ENCODE results near the gene SCN10A. TPM values are rescaled to one million over a fixed set of nuclear protein-coding genes. Genes with fewer than 3 reads are reported as not detected.

SCN10A gene
- total RNA-seq, 1 experiment from 2014 or later = not detected

- Mint-ChIP-seq H3K27me3 (ENCODE audit: unreplicated experiment) (peaks cover 14% of the 10 kb centered on the region), H3K36me3 (ENCODE audit: insufficient read depth, unreplicated experiment) (no peaks in the 10 kb centered on the region), H3K27ac (ENCODE audit: unreplicated experiment) (no peak overlapping the region), H3K9me3 (ENCODE audit: low read depth, unreplicated experiment) (no peaks in the 10 kb centered on the region), H3K4me3 (ENCODE audit: low read depth, unreplicated experiment) (no peak overlapping the region), H3K4me1 (ENCODE audit: low read depth, unreplicated experiment) (no peaks in the 10 kb centered on the region)
- intact Hi-C loops (cut with micrococcal nuclease; ENCODE audit: unreplicated experiment) = no loop called here
- BruUV-seq (replicated peaks) = no TSS peak
- CTCF ChIA-PET = no interaction called here
- TF ChIP-seq CTCF (IDR thresholded peaks at IDR 0.05; ENCODE audit: unreplicated experiment) = no peak
- DNase-seq = no peak
Observed at GRCh38 chr3:38698061-38698460, 118.0 kb downstream of the SCN10A start.

GRCh38 chr3:38696034-38696433, 120.0 kb downstream of the SCN10A start:
- H3K9me3 Mint-ChIP-seq (ENCODE audit: low read depth, unreplicated experiment) = no peaks in the 10 kb centered on the region
- no peaks in the 10 kb centered on the region for H3K4me1 Mint-ChIP-seq (ENCODE audit: low read depth, unreplicated experiment)
- intact Hi-C loops (cut with micrococcal nuclease; ENCODE audit: unreplicated experiment) = no loop called here
- H3K27ac Mint-ChIP-seq (ENCODE audit: unreplicated experiment) = no peak overlapping the region
- no peak for TF ChIP-seq CTCF (IDR thresholded peaks at IDR 0.05; ENCODE audit: unreplicated experiment)
- no TSS peak for BruUV-seq (replicated peaks)
- no peak overlapping the region for H3K4me3 Mint-ChIP-seq (ENCODE audit: low read depth, unreplicated experiment)
- peaks cover 14% of the 10 kb centered on the region for H3K27me3 Mint-ChIP-seq (ENCODE audit: unreplicated experiment)
- no peaks in the 10 kb centered on the region for H3K36me3 Mint-ChIP-seq (ENCODE audit: insufficient read depth, unreplicated experiment)
- CTCF ChIA-PET = no interaction called here
- no peak for DNase-seq

GRCh38 chr3:38690185-38690584, 125.8 kb downstream of the SCN10A start:
- no TSS peak for BruUV-seq (replicated peaks)
- CTCF ChIA-PET = no interaction called here
- Mint-ChIP-seq H3K9me3 (ENCODE audit: low read depth, unreplicated experiment) (no peaks in the 10 kb centered on the region), H3K27me3 (ENCODE audit: unreplicated experiment) (peaks cover 28% of the 10 kb centered on the region), H3K4me1 (ENCODE audit: low read depth, unreplicated experiment) (no peaks in the 10 kb centered on the region), H3K27ac (ENCODE audit: unreplicated experiment) (no peak overlapping the region), H3K4me3 (ENCODE audit: low read depth, unreplicated experiment) (no peak overlapping the region), H3K36me3 (ENCODE audit: insufficient read depth, unreplicated experiment) (no peaks in the 10 kb centered on the region)
- intact Hi-C loops (cut with micrococcal nuclease; ENCODE audit: unreplicated experiment) = no loop called here
- no peak for TF ChIP-seq CTCF (IDR thresholded peaks at IDR 0.05; ENCODE audit: unreplicated experiment)
- DNase-seq = no peak

GRCh38 chr3:38689774-38690173, 126.2 kb downstream of the SCN10A start:
- no peak for TF ChIP-seq CTCF (IDR thresholded peaks at IDR 0.05; ENCODE audit: unreplicated experiment)
- Mint-ChIP-seq H3K4me3 (ENCODE audit: low read depth, unreplicated experiment) (no peak overlapping the region), H3K9me3 (ENCODE audit: low read depth, unreplicated experiment) (no peaks in the 10 kb centered on the region), H3K4me1 (ENCODE audit: low read depth, unreplicated experiment) (no peaks in the 10 kb centered on the region), H3K36me3 (ENCODE audit: insufficient read depth, unreplicated experiment) (no peaks in the 10 kb centered on the region), H3K27ac (ENCODE audit: unreplicated experiment) (no peak overlapping the region), H3K27me3 (ENCODE audit: unreplicated experiment) (peaks cover 32% of the 10 kb centered on the region)
- CTCF ChIA-PET = no interaction called here
- no TSS peak for BruUV-seq (replicated peaks)
- intact Hi-C loops (cut with micrococcal nuclease; ENCODE audit: unreplicated experiment) = no loop called here
- no peak for DNase-seq

GRCh38 chr3:38689346-38689745, 126.7 kb downstream of the SCN10A start:
- Mint-ChIP-seq H3K9me3 (ENCODE audit: low read depth, unreplicated experiment) (no peaks in the 10 kb centered on the region), H3K4me1 (ENCODE audit: low read depth, unreplicated experiment) (no peaks in the 10 kb centered on the region), H3K36me3 (ENCODE audit: insufficient read depth, unreplicated experiment) (no peaks in the 10 kb centered on the region), H3K27ac (ENCODE audit: unreplicated experiment) (no peak overlapping the region), H3K4me3 (ENCODE audit: low read depth, unreplicated experiment) (no peak overlapping the region), H3K27me3 (ENCODE audit: unreplicated experiment) (peaks cover 37% of the 10 kb centered on the region)
- BruUV-seq (replicated peaks) = no TSS peak
- intact Hi-C loops (cut with micrococcal nuclease; ENCODE audit: unreplicated experiment) = no loop called here
- DNase-seq = no peak
- CTCF ChIA-PET = no interaction called here
- no peak for TF ChIP-seq CTCF (IDR thresholded peaks at IDR 0.05; ENCODE audit: unreplicated experiment)

Measured in Calu3 (cell line).